VCaP (cell line): ENCODE measurements around the gene RUSC2.

Experiments used
- H3K27ac ChIP-seq: fragments of 450-650 bp; 2 replicates; pipeline ENCODE4 v1.5.1; 2017
- CTCF ChIP-seq: fragments of 450-650 bp; conservative IDR thresholded peaks from 2 replicates; pipeline ENCODE4 v1.5.1; 2017; ENCODE audit warnings: mild to moderate bottlenecking, moderate library complexity

RUSC2 gene

GRCh38 chr9:35489313-35490154 is at the start of gene RUSC2:
TSS of gene RUSC2 (plus strand) at chr9:35490111. CDS start at chr9:35546522, 56,411 bp downstream.
- TF ChIP-seq CTCF, result peak; percentile 59
- H3K27ac ChIP-seq, result peak within 1 kb of the TSS; percentile 83

DNA sequence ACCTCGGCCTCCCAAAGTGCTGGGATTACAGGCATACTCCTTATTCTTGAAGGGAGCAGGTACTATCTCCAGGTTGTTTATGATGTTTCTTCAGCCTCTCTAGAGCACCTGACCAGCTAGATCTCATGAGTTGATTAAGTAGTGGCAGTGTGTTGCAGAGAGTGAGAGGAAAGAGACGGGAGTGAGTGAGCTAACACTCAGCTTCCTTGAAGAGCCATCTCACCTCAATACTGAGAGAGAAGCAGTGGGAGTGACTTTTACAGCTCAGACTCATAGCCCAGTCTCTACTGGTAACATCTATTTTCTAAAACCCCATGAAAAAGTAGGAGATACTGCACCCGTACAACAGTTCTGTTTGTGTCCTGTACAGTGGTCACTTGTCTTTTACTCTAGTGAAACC is 43.9 kb upstream of the RUSC2 start:
- no peak overlapping the region for H3K27ac ChIP-seq
- TF ChIP-seq CTCF, result no peak

GRCh38 chr9:35448496-35448895 is 41.4 kb upstream of the RUSC2 start:
- H3K27ac ChIP-seq, result no peak overlapping the region
- no peak for TF ChIP-seq CTCF

- no peak for TF ChIP-seq CTCF
- H3K27ac ChIP-seq, result no peak overlapping the region
Measured at GRCh38 chr9:35452481-35452880, 37.4 kb upstream of the RUSC2 start.

DNA sequence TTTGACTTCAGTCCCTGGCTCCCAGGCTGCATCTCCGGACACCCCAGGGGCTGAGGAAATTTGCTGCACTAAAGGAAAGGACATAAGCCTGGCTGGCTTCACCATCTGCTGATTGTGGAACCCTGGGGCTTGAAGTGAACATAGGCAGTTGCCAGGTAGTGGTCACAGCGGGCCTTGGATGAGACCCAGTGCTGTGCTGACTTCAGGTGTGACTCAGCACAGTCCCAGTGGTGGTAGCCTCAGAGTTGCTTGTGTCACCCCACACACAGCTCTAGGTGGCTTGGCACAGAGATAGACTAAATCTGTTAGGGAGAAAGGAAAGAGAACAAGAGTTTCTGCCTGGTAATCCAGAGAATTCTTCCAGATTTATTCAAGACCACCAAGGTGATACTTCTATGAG is 36.1 kb upstream of the RUSC2 start:
- no peak overlapping the region for H3K27ac ChIP-seq
- no peak for TF ChIP-seq CTCF

DNA sequence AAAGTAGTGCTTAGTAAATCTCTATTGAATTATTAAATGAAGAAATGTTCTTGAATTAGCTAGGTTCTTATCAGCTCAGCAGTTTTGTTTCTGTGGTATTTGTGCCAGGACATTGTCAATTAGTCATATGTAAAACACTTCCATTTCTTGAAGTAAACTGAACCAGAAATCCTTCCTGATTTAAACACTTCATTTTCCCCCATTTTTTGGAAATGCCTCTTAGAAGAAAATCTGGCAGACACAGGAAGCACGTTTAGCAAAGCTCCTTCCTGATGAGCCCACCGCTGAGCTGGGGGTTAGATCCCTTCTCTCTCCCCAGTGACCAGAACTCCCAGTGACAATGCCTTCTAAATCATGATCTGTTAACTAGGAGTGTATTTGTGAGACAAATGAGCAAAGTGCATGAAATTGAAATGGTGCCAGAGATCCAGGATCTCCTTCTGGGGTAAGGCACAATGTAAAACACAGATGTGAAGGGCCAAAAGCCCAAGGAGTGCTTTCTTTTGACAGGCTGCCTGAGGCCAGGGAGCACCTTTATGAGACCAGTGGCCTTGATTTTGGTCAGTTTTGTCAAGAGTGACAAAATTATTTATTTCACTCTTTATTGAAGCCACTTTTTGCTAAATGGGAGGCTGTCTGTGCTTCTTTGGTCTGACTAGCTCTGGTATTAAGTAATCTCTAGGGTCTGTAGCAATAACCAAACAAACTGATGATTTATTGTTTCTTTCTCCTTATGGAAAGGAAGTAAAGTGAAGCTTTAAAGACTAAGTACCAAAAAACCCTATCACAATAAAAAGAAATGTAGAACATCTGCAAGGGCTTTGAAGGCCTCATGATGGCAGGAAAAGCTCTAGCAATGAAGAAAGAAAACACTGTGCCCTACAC is 25.5 kb upstream of the RUSC2 start:
- TF ChIP-seq CTCF, result no peak
- no peak overlapping the region for H3K27ac ChIP-seq

GRCh38 chr9:35470340-35470739 is 19.6 kb upstream of the RUSC2 start:
- no peak for TF ChIP-seq CTCF
- H3K27ac ChIP-seq, result no peak overlapping the region
